ENCODE results near the gene DLGAP1. TPM values are rescaled to one million over a fixed set of nuclear protein-coding genes. Genes with fewer than 3 reads are reported as not detected.

Gene DLGAP1
- polyA plus RNA-seq, 1 donor from 2014 or later, result 4.5 TPM

DNA sequence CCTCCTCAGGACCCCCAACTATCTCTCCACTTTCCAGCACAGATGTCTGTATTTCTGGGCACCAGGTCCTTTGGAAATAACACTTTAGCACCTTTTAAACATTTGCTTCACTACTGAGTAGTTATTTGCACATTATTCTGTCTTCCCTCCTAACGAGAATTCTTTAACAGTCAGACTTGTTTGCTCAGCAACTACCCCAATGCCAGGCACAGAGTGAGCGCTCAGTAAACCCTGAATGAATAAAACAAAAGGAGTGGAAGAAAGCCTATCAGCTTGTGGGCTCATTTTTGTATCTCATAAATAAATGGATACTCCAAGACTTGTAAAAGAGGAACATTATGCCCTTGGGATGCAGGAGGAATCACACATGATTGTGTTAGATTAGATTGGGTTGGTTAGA, 554.8 kb downstream of the DLGAP1 start:
- Histone ChIP-seq H3K4me3 (ENCODE audit: low read length) (no peak overlapping the region), H3K9me3 (ENCODE audit: low read length) (no peaks in the 10 kb centered on the region)
- TF ChIP-seq RAD21 (conservative IDR thresholded peaks at IDR 0.05), result no peak
- TF ChIP-seq EP300 (conservative IDR thresholded peaks at IDR 0.05; ENCODE audit: poor library complexity, severe bottlenecking), result no peak
- no peak for TF ChIP-seq EZH2 (IDR thresholded peaks at IDR 0.05; ENCODE audit: borderline replicate concordance, insufficient read depth, low read length, poor library complexity, severe bottlenecking)
- no peak for TF ChIP-seq TAF1 (IDR thresholded peaks at IDR 0.05; ENCODE audit: low read depth)
- TF ChIP-seq, protein P1, sequence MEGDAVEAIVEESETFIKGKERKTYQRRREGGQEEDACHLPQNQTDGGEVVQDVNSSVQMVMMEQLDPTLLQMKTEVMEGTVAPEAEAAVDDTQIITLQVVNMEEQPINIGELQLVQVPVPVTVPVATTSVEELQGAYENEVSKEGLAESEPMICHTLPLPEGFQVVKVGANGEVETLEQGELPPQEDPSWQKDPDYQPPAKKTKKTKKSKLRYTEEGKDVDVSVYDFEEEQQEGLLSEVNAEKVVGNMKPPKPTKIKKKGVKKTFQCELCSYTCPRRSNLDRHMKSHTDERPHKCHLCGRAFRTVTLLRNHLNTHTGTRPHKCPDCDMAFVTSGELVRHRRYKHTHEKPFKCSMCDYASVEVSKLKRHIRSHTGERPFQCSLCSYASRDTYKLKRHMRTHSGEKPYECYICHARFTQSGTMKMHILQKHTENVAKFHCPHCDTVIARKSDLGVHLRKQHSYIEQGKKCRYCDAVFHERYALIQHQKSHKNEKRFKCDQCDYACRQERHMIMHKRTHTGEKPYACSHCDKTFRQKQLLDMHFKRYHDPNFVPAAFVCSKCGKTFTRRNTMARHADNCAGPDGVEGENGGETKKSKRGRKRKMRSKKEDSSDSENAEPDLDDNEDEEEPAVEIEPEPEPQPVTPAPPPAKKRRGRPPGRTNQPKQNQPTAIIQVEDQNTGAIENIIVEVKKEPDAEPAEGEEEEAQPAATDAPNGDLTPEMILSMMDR (IDR thresholded peaks at IDR 0.05; ENCODE audit: poor library complexity, severe bottlenecking), result no peak
- TF ChIP-seq MXI1 (conservative IDR thresholded peaks at IDR 0.05; ENCODE audit: poor library complexity, severe bottlenecking), result no peak
- TF ChIP-seq SMC3 (conservative IDR thresholded peaks at IDR 0.05; ENCODE audit: poor library complexity), result no peak
- no peak for TF ChIP-seq POLR2AphosphoS5 (IDR thresholded peaks at IDR 0.05)
- no peak for TF ChIP-seq REST (IDR thresholded peaks at IDR 0.05; ENCODE audit: borderline replicate concordance)

GRCh38 chr18:3898861-3899613, 556.1 kb downstream of the DLGAP1 start:
- Histone ChIP-seq H3K36me3 (ENCODE audit: insufficient read depth, low read length) (no peaks in the 10 kb centered on the region), H3K9me3 (ENCODE audit: low read length) (no peaks in the 10 kb centered on the region), H3F3A (ENCODE audit: insufficient read depth, low read length, poor library complexity, severe bottlenecking) (no peaks in the 10 kb centered on the region), H3K27me3 (ENCODE audit: insufficient read depth, low read depth, low read length) (no peaks in the 10 kb centered on the region), H3K4me3 (ENCODE audit: low read length) (no peak overlapping the region), H3K4me2 (ENCODE audit: low read length) (no peak overlapping the region), H3K9ac (ENCODE audit: low read length) (no peak overlapping the region), H3K79me2 (replicated peaks; ENCODE audit: insufficient read depth, low read length) (no peaks in the 10 kb centered on the region), H3K9me2 (ENCODE audit: insufficient read depth, low read length) (no peaks in the 10 kb centered on the region), H4K20me1 (ENCODE audit: insufficient read depth) (no peaks in the 10 kb centered on the region), H3K27ac (ENCODE audit: low read length) (no peak overlapping the region), H2AFZ (ENCODE audit: low read depth, low read length) (no peak overlapping the region)
- TF ChIP-seq SMC3 (conservative IDR thresholded peaks at IDR 0.05; ENCODE audit: poor library complexity), result no peak

More for the DNA sequence above, 554.8 kb downstream of the DLGAP1 start:
- Histone ChIP-seq H3K27me3 (ENCODE audit: insufficient read depth, low read depth, low read length) (no peaks in the 10 kb centered on the region), H3K4me2 (ENCODE audit: low read length) (no peak overlapping the region), H3K79me2 (replicated peaks; ENCODE audit: insufficient read depth, low read length) (no peaks in the 10 kb centered on the region), H2AFZ (ENCODE audit: low read depth, low read length) (no peak overlapping the region), H3K9ac (ENCODE audit: low read length) (no peak overlapping the region), H3K9me2 (ENCODE audit: insufficient read depth, low read length) (no peaks in the 10 kb centered on the region), H3K27ac (ENCODE audit: low read length) (no peak overlapping the region), H4K20me1 (ENCODE audit: insufficient read depth) (no peaks in the 10 kb centered on the region), H3K36me3 (ENCODE audit: insufficient read depth, low read length) (no peaks in the 10 kb centered on the region), H3F3A (ENCODE audit: insufficient read depth, low read length, poor library complexity, severe bottlenecking) (no peaks in the 10 kb centered on the region)

Data from neural cell (in vitro differentiated cells).